Pancreas (tissue), 10 donors: ENCODE measurements around the gene LGALS7. TPM values are rescaled to one million over a fixed set of nuclear protein-coding genes. Genes with fewer than 3 reads are reported as not detected.
A peak's percentile ranks its signal among the peaks of the same experiment; 100 is the strongest.

Experiments
- ATAC-seq, 4 donors: fragments of 200-7000 bp; cut with Tn5 transposase; one replicate each; pipeline versions ENCODE4 v1.8.0 to v1.9.1; 2020; ENCODE audit warnings: mild to moderate bottlenecking in 4 of 4, moderate library complexity in 4 of 4
- DNase-seq, 6 donors: peaks; one replicate each; pipeline ENCODE4 v3.0.0-alpha.2; 2020
- FAIRE-seq: peaks from 2 replicates; lab custom pipeline; 2012; peaks lifted over from hg19 to GRCh38; lab: Jason Lieb, UNC
- H3K27ac ChIP-seq, 4 donors: fragments of 200-600 bp; sonication (generic); 1 replicate in 3 of 4; 2 replicates in 1 of 4; pipeline versions ENCODE4 v1.5.0 to v1.8.0; 2020
- H3K27me3 ChIP-seq, 4 donors: fragments of 200-600 bp; one replicate each; pipeline ENCODE4 v1.8.0; 2021
- H3K36me3 ChIP-seq, 3 donors: fragments of 200-600 bp; sonication (generic) in 1 of 3; one replicate each; pipeline versions ENCODE4 v1.5.0 to v1.8.0; 2020 to 2021
- H3K4me1 ChIP-seq, 3 donors: fragments of 200-600 bp; one replicate each; pipeline ENCODE4 v1.8.0; 2021
- H3K4me3 ChIP-seq, 4 donors: fragments of 200-600 bp; sonication (generic) in 2 of 4; one replicate each; pipeline versions ENCODE4 v1.5.0 to v1.8.0; 2020 to 2021
- H3K9me3 ChIP-seq, 4 donors: fragments of 200-600 bp; one replicate each; pipeline ENCODE4 v1.8.0; 2021
- WGBS, 2 donors: extraction: QIAGEN DNeasy Blood & Tissue Kit; methylation state at CpG; one replicate each; pipeline ENCODE4 v1.1.7; 2013; 5-methylcytosine and 5-hydroxymethylcytosine counted together
- intact Hi-C, 3 donors: fragments of 100-400 bp; cut with DNase I; formaldehyde crosslinking; loops; one replicate each; pipeline versions ENCODE4 v1.11.1 to v1.14.2; 2022
- polyA plus RNA-seq, 2 donors: library from polyadenylated mRNA; stranded (reverse); fragments of 200-250 nt; gene quantifications; one replicate each; pipeline ENCODE4 v1.2.3, GENCODE V29; 2013
- total RNA-seq, 6 donors: library from RNA; stranded (reverse); fragmentation: NEBNext Ultra II Directional in 4 of 6; extraction: Animal tissue kit (Norgen Biotek cat#: 25700) in 4 of 6; gene quantifications; one replicate each; pipeline versions ENCODE4 v1.2.1 to v1.2.4, GENCODE V29; 2021 to 2023
- TF ChIP-seq, protein P1 (sequence below), 4 donors: fragments of 200-600 bp; sonication (generic) in 3 of 4; IDR thresholded peaks; one replicate each; pipeline versions ENCODE4 v1.5.0 to v1.8.0; 2021; ENCODE audit warnings: antibody characterized with exemption in 4 of 4
- donor health status: healthy with polysubstance abuse.
- donor health status: DM: no; HTN: no; CAD: no; lungs with moderate emphysema.
- donor health status: DM: no; HTN: no; CAD: no.
- donor health status: control.
- donor health status: control.
- donor health status: Bipolar disorder and iron deficiency.
- donor health status: DM: yes; HTN: yes; CAD: no.
- donor health status: DM: no; HTN: no; CAD: no.
- donor health status: DM: no; HTN: no; CAD: no.
- donor health status: DM: yes; HTN: yes; CAD: no.

The LGALS7 gene
- total and polyA plus RNA-seq, 8 donors, result not detected

GRCh38 chr19:38727306-38727867 lies 45.9 kb downstream of the LGALS7 start:
- ATAC-seq, result no peak
- intact Hi-C loops, result loop anchor here in 1 of 3 donors (5.0 kb wide), 1 partner anchor 80 kb away; the partner anchor contains the start of gene ACTN4
- no peak for FAIRE-seq

GRCh38 chr19:38726761-38727301 lies 46.5 kb downstream of the LGALS7 start:
- Histone ChIP-seq H3K27me3 (no peaks in the 10 kb centered on the region), H3K4me1 (peaks cover 11 to 14% (median 11%) of the 10 kb centered on the region in 3 donors), H3K4me3 (no peak overlapping the region), H3K9me3 (no peaks in the 10 kb centered on the region), H3K27ac (no peak overlapping the region), H3K36me3 (peaks cover 9 to 72% (median 49%) of the 10 kb centered on the region in 3 donors)
- ATAC-seq (no peak), FAIRE-seq (no peak), DNase-seq (no peak)
- intact Hi-C loops, result loop anchor here in 1 of 3 donors (5.0 kb wide), 1 partner anchor 80 kb away; the partner anchor contains the start of gene ACTN4
- 85 to 89% methylated on average over 30 of the region's 30 CpGs for WGBS, 2 donors
- TF ChIP-seq, protein P1, sequence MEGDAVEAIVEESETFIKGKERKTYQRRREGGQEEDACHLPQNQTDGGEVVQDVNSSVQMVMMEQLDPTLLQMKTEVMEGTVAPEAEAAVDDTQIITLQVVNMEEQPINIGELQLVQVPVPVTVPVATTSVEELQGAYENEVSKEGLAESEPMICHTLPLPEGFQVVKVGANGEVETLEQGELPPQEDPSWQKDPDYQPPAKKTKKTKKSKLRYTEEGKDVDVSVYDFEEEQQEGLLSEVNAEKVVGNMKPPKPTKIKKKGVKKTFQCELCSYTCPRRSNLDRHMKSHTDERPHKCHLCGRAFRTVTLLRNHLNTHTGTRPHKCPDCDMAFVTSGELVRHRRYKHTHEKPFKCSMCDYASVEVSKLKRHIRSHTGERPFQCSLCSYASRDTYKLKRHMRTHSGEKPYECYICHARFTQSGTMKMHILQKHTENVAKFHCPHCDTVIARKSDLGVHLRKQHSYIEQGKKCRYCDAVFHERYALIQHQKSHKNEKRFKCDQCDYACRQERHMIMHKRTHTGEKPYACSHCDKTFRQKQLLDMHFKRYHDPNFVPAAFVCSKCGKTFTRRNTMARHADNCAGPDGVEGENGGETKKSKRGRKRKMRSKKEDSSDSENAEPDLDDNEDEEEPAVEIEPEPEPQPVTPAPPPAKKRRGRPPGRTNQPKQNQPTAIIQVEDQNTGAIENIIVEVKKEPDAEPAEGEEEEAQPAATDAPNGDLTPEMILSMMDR (IDR thresholded peaks at IDR 0.05), result no peak

More at GRCh38 chr19:38727306-38727867, 45.9 kb downstream of the LGALS7 start:
- DNase-seq, result peak in 2 of 6 donors; percentile 24 to 70
- Histone ChIP-seq H3K9me3 (no peaks in the 10 kb centered on the region), H3K27me3 (no peaks in the 10 kb centered on the region), H3K27ac (no peak overlapping the region), H3K4me3 (no peak overlapping the region), H3K4me1 (peaks cover 16 to 19% (median 16%) of the 10 kb centered on the region in 3 donors), H3K36me3 (peaks cover 6 to 66% (median 47%) of the 10 kb centered on the region in 3 donors)
- TF ChIP-seq, protein P1 (IDR thresholded peaks at IDR 0.05), result no peak
- WGBS, 2 donors, result 91 to 95% methylated on average over 16 to 17 of the region's 17 CpGs

- DNase-seq (peak in 1 of 6 donors; percentile 36), FAIRE-seq (no peak), ATAC-seq (no peak)
- 92 to 96% methylated on average over 6 of the region's 6 CpGs for WGBS, 2 donors
- intact Hi-C loops, result loop anchor here in 1 of 3 donors (5.0 kb wide), 1 partner anchor 79 kb away; the partner anchor contains the start of gene ACTN4
- Histone ChIP-seq H3K4me3 (no peak overlapping the region), H3K4me1 (peaks cover 5 to 9% (median 5%) of the 10 kb centered on the region in 3 donors), H3K9me3 (no peaks in the 10 kb centered on the region), H3K27me3 (no peaks in the 10 kb centered on the region), H3K27ac (no peak overlapping the region), H3K36me3 (peaks cover 9 to 77% (median 52%) of the 10 kb centered on the region in 3 donors)
- TF ChIP-seq, protein P1 (IDR thresholded peaks at IDR 0.05), result no peak
Observed at GRCh38 chr19:38726284-38726673, 47.0 kb downstream of the LGALS7 start.

DNA sequence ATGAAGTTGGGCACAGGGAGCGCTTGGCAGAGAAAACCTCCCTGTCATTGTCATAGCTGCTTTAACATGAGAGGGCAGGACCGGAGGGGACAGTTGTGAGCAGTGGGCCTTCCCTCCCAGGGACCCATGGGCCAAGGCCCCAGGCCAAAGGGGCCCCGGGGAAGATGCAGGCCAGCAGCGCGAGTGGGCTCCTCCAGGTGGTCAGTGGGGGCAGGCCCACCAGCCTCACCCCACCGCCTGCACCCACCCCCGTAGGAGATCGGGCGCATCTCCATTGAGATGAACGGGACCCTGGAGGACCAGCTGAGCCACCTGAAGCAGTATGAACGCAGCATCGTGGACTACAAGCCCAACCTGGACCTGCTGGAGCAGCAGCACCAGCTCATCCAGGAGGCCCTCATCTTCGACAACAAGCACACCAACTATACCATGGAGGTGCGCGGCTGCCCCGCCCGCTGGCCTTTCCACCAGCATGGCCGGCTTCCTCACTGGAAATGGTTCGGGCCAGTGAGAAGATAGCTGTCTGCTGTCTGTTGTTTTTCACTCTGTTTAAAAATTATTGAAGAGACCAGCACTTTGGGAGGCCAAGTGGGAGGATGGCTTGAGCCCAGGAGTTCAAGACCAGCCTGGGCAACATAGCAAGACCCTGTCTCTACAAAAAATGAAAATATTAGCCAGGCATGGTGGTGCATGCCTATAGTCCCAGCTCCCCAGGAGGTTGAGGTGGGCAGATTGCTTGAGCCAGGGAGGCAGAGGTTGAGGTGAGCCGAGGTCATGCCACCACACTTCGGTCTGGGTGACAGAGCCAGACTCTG lies 47.6 kb downstream of the LGALS7 start:
- H3K36me3 ChIP-seq, result peaks cover 9 to 83% (median 58%) of the 10 kb centered on the region in 3 donors
- DNase-seq, result peak in 2 of 6 donors; percentile 27 to 49

More for the DNA sequence above, 47.6 kb downstream of the LGALS7 start:
- TF ChIP-seq, protein P1 (IDR thresholded peaks at IDR 0.05), result no peak
- FAIRE-seq (no peak), ATAC-seq (no peak)
- Histone ChIP-seq H3K4me3 (no peak overlapping the region), H3K4me1 (peaks cover 0 to 3% (median 0%) of the 10 kb centered on the region in 3 donors), H3K9me3 (no peaks in the 10 kb centered on the region), H3K27me3 (no peaks in the 10 kb centered on the region), H3K27ac (no peak overlapping the region)
- WGBS, 2 donors, result 93 to 95% methylated on average over 21 of the region's 21 CpGs
- intact Hi-C loops, result loop anchor here in 1 of 3 donors (5.0 kb wide), 1 partner anchor 78 kb away; the partner anchor contains the start of gene ACTN4
